Astrocyte of the cerebellum (primary cell): Measurements from ENCODE around the gene WDR33.
"Not testable (repeated sequence)": the region's sequence is repeated elsewhere in the genome, so short reads cannot be mapped to it uniquely, and the experiment has no call there.

Experiments used
- DNase-seq: peaks from one replicate; pipeline ENCODE4 v3.0.0-alpha.2; 2011; ENCODE audit warnings: low read depth
- H3K4me3 ChIP-seq: 2 replicates; pipeline ENCODE4 v1.5.1; 2011; ENCODE audit warnings: mild to moderate bottlenecking, low read depth, low read length, moderate library complexity
- in situ Hi-C: cut with HindIII; loops from 2 replicates; pipeline ENCODE4 v1.10.0; 2017; ENCODE audit warnings: low sequenced_read_pairs
- TF ChIP-seq, protein P1 (sequence below): IDR thresholded peaks from 2 replicates; pipeline ENCODE4 v1.5.1; 2012; ENCODE audit warnings: low read length, low read depth, moderate library complexity, mild to moderate bottlenecking; ENCODE audit errors: missing control alignments

The WDR33 gene

DNA sequence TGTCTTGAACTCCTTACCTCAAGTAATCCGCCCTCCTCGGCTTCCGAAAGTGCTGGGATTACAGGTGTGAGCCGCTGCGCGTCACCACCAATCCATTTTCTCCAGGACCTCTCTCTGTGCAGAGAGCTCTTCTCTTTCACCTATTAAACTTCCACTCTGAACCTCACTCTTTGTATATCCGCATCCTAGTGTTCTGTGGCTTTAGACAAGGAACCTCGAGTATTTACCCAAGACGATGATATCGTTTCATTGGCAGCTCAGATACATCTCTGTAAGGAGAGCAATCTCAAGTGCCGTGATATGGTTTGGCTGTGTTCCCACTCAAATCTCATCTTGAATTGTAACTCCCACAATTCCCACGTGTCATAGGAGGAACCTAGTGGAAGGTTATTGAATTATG, 15.1 kb upstream of the WDR33 start:
- in situ Hi-C loops = no loop called here
- TF ChIP-seq, protein P1, sequence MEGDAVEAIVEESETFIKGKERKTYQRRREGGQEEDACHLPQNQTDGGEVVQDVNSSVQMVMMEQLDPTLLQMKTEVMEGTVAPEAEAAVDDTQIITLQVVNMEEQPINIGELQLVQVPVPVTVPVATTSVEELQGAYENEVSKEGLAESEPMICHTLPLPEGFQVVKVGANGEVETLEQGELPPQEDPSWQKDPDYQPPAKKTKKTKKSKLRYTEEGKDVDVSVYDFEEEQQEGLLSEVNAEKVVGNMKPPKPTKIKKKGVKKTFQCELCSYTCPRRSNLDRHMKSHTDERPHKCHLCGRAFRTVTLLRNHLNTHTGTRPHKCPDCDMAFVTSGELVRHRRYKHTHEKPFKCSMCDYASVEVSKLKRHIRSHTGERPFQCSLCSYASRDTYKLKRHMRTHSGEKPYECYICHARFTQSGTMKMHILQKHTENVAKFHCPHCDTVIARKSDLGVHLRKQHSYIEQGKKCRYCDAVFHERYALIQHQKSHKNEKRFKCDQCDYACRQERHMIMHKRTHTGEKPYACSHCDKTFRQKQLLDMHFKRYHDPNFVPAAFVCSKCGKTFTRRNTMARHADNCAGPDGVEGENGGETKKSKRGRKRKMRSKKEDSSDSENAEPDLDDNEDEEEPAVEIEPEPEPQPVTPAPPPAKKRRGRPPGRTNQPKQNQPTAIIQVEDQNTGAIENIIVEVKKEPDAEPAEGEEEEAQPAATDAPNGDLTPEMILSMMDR = no peak
- DNase-seq = no peak
- no peak overlapping the region for H3K4me3 ChIP-seq

DNA sequence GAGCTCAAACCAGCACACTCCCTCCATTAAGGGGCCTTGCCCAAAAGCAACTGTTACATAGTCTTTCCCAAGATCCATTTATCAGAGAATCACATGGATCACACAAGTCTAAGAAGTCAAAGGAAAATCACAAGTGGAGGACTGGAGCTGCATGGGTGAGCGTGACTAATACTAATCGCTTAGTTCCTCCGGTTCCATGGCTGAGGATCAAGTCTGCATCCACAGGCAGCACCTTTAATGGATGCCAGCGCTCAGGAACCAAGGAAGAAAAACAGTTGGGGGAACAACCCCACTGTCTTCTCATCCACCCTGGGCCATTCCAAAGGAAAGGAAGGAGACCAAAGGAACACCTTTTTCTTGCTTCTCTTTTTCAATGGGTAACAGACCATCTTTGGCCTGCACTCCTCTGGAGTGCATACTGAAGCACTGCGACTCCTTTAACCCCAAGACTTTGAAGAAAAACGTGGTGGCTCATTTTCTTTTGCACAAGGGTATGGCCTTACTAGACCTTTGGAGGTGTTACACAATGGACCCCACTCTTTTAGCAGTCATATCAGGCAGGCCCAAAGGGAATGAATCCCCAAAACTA, 9.2 kb upstream of the WDR33 start:
- DNase-seq = no peak
- in situ Hi-C loops = no loop called here

DNA sequence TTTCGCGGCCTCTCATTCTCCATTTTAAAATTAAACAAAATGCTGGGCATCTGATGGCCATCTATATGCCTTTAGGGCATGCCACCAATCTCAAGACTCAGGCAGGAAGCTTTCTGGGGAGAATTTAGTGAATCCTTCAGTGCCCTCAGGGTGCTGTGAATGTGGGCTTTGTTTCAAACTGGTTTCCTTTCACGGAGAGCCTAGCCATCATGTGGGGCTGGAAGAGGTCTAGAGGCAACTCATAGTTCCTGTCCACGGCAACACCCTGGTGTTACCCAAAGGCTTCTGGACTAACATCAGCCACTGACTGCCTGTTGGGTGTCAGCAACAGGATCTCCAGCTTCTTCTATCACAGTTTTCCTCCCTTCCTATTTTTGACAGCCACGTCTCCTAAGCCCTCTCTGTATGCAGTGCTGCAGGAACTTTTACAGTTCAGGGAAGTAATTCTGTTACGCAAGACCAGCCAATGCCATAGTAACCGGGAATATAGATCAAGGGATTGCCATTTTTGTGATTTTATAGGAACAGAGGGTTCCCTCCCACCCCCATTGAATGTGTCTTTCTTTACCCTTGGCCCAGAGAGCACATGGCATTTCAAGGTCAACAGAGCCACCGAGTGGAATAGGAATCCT, 7.9 kb upstream of the WDR33 start:
- in situ Hi-C loops = no loop called here
- TF ChIP-seq, protein P1 = no peak
- no peak overlapping the region for H3K4me3 ChIP-seq
- no peak for DNase-seq

More for the DNA sequence above, 9.2 kb upstream of the WDR33 start:
- no peak overlapping the region for H3K4me3 ChIP-seq
- TF ChIP-seq, protein P1 = no peak

DNA sequence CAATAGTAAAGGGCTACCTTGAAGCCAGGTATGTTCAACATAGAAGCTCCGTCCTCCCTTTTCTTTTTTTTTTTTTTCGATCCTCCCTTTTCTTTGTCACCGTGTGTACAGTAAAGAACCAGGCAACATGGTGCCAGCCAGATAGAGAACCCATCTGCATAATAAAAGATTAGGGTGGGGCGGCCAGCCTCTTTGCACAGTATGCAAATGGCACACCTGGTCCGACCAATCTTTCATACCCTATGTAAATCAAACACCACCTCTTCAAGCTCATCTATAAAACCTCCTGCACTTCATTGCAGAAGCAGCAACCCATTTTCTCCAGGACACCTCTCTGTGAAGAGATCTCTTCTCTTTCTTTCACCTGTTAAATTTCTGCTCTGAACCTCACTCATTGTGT, 7.3 kb upstream of the WDR33 start:
- in situ Hi-C loops = no loop called here
- no peak overlapping the region for H3K4me3 ChIP-seq
- DNase-seq = no peak
- TF ChIP-seq, protein P1 = no peak

DNA sequence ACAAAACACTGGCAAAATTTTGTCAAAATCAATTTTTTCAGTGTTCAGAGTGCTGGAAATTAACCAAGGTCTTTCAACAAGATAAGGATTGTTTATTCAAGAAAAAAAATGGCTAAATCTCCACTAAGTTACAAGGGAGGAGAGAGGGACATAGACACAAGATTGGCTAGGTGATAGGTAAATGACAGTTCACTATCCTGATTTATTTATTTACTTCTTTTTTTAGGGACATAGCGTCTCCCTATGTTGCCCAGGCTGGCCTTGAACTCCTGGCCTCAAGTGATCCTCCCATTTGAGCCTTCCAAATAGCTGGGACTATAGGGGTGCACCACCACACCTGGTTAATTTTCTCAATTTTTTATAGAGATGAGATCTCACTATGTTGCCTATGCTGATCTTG, 3.7 kb upstream of the WDR33 start:
- TF ChIP-seq, protein P1 = no peak
- DNase-seq = no peak
- in situ Hi-C loops = no loop called here
- no peak overlapping the region for H3K4me3 ChIP-seq

DNA sequence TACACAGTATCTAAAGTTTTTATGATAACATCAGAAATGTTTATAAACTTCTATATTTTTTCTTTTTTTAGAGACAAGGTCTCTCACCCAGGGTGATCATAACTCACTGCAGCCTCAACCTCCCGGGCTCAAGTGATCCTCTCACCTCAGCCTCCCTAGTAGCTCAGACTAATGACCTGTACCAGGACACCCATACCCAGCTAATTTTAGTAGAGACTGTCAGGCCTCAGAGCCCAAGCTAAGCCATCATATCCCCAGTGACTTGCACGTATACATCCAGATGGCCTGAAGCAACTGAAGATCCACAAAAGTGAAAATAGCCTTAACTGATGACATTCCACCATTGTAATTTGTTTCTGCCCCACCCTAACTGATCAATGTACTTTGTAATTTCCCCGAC, 1.5 kb upstream of the WDR33 start:
- in situ Hi-C loops, DNase-seq: not testable (repeated sequence)

More for the DNA sequence above, 1.5 kb upstream of the WDR33 start:
- H3K4me3 ChIP-seq = not testable (repeated sequence)
